ENCODE measurements around the gene MSL3B.

Gene MSL3B

GRCh38 chr2:233871432-233871831, 3.2 kb upstream of the MSL3B start:
- peaks cover 11% of the 10 kb centered on the region for H3K4me1 Mint-ChIP-seq (ENCODE audit: unreplicated experiment)
- DNase-seq (ENCODE audit: extremely low spot score, unreplicated experiment), result no peak
- peaks cover 29% of the 10 kb centered on the region for H3K9me3 Mint-ChIP-seq (ENCODE audit: unreplicated experiment)
- H3K36me3 Mint-ChIP-seq (ENCODE audit: unreplicated experiment), result peaks cover 18% of the 10 kb centered on the region
- H3K4me3 Mint-ChIP-seq (ENCODE audit: unreplicated experiment), result no peak overlapping the region
- peaks cover 52% of the 10 kb centered on the region for H3K27me3 Mint-ChIP-seq (ENCODE audit: unreplicated experiment)
- no peak for TF ChIP-seq CTCF (IDR thresholded peaks at IDR 0.05)
- H3K27ac Mint-ChIP-seq (ENCODE audit: unreplicated experiment), result no peak overlapping the region

- peaks cover 23% of the 10 kb centered on the region for H3K36me3 Mint-ChIP-seq (ENCODE audit: unreplicated experiment)
- H3K9me3 Mint-ChIP-seq (ENCODE audit: unreplicated experiment), result peaks cover 32% of the 10 kb centered on the region
- no peak overlapping the region for H3K4me3 Mint-ChIP-seq (ENCODE audit: unreplicated experiment)
These were observed 1.7 kb downstream of the MSL3B start for GRCh38 chr2:233866479-233866878.

GRCh38 chr2:233865838-233866237, 2.3 kb downstream of the MSL3B start:
- peaks cover 23% of the 10 kb centered on the region for H3K36me3 Mint-ChIP-seq (ENCODE audit: unreplicated experiment)
- no peak for DNase-seq (ENCODE audit: extremely low spot score, unreplicated experiment)
- TF ChIP-seq CTCF (IDR thresholded peaks at IDR 0.05), result peak; percentile 17
- no peak overlapping the region for H3K4me3 Mint-ChIP-seq (ENCODE audit: unreplicated experiment)
- H3K27ac Mint-ChIP-seq (ENCODE audit: unreplicated experiment), result no peak overlapping the region
- peaks cover 10% of the 10 kb centered on the region for H3K27me3 Mint-ChIP-seq (ENCODE audit: unreplicated experiment)
- peaks cover 27% of the 10 kb centered on the region for H3K9me3 Mint-ChIP-seq (ENCODE audit: unreplicated experiment)
- peaks cover 11% of the 10 kb centered on the region for H3K4me1 Mint-ChIP-seq (ENCODE audit: unreplicated experiment)

More at GRCh38 chr2:233866479-233866878, 1.7 kb downstream of the MSL3B start:
- Mint-ChIP-seq H3K4me1 (ENCODE audit: unreplicated experiment) (peaks cover 11% of the 10 kb centered on the region), H3K27me3 (ENCODE audit: unreplicated experiment) (peaks cover 17% of the 10 kb centered on the region), H3K27ac (ENCODE audit: unreplicated experiment) (no peak overlapping the region)
- TF ChIP-seq CTCF (IDR thresholded peaks at IDR 0.05), result no peak
- DNase-seq (ENCODE audit: extremely low spot score, unreplicated experiment), result peak; percentile 64

GRCh38 chr2:233862261-233862768, 5.9 kb downstream of the MSL3B start:
- H3K4me3 Mint-ChIP-seq (ENCODE audit: unreplicated experiment), result no peak overlapping the region
- DNase-seq (ENCODE audit: extremely low spot score, unreplicated experiment), result no peak
- peaks cover 13% of the 10 kb centered on the region for H3K36me3 Mint-ChIP-seq (ENCODE audit: unreplicated experiment)

GRCh38 chr2:233858331-233858730, 9.9 kb downstream of the MSL3B start:
- Mint-ChIP-seq H3K27me3 (ENCODE audit: unreplicated experiment) (no peaks in the 10 kb centered on the region), H3K9me3 (ENCODE audit: unreplicated experiment) (no peaks in the 10 kb centered on the region), H3K27ac (ENCODE audit: unreplicated experiment) (no peak overlapping the region), H3K4me1 (ENCODE audit: unreplicated experiment) (peaks cover 13% of the 10 kb centered on the region), H3K36me3 (ENCODE audit: unreplicated experiment) (peaks cover 2% of the 10 kb centered on the region), H3K4me3 (ENCODE audit: unreplicated experiment) (no peak overlapping the region)
- DNase-seq (ENCODE audit: extremely low spot score, unreplicated experiment), result no peak
- no peak for TF ChIP-seq CTCF (IDR thresholded peaks at IDR 0.05)

More at GRCh38 chr2:233862261-233862768, 5.9 kb downstream of the MSL3B start:
- H3K4me1 Mint-ChIP-seq (ENCODE audit: unreplicated experiment), result peaks cover 4% of the 10 kb centered on the region
- H3K27me3 Mint-ChIP-seq (ENCODE audit: unreplicated experiment), result no peaks in the 10 kb centered on the region
- H3K9me3 Mint-ChIP-seq (ENCODE audit: unreplicated experiment), result peaks cover 10% of the 10 kb centered on the region
- H3K27ac Mint-ChIP-seq (ENCODE audit: unreplicated experiment), result no peak overlapping the region
- TF ChIP-seq CTCF (IDR thresholded peaks at IDR 0.05), result no peak

Data from osteocyte (in vitro differentiated cells).